Stimulated activated memory B cell treated with anti-CD40 and anti-IgM and Interleukin-4, amounts not matched to agents 10 μg/mL and 1 μg/mL and 100 μg/mL, for 72 hours (primary cell): ENCODE measurements around the gene WDFY4.
A peak's percentile ranks its signal among the peaks of the same experiment; 100 is the strongest.

Experiments
- ATAC-seq: fragments of 150-1000 bp; cut with Tn5 transposase; 2 replicates; pipeline ENCODE4 v1.10.0; 2021
- H3K27ac Mint-ChIP-seq: one replicate; pipeline ENCODE4 v1.8.0; 2022; ENCODE audit warnings: mild to moderate bottlenecking, mixed read lengths
- H3K27me3 Mint-ChIP-seq: one replicate; pipeline ENCODE4 v1.8.0; 2022; ENCODE audit warnings: mixed read lengths
- H3K36me3 Mint-ChIP-seq: one replicate; pipeline ENCODE4 v1.8.0; 2022; ENCODE audit warnings: mixed read lengths
- H3K4me1 Mint-ChIP-seq: one replicate; pipeline ENCODE4 v1.8.0; 2022; ENCODE audit warnings: mixed read lengths
- H3K4me3 Mint-ChIP-seq: one replicate; pipeline ENCODE4 v1.8.0; 2022; ENCODE audit warnings: mild to moderate bottlenecking, moderate library complexity, mixed read lengths
- H3K9me3 Mint-ChIP-seq: one replicate; pipeline ENCODE4 v1.8.0; 2022; ENCODE audit warnings: mixed read lengths

WDFY4 gene

GRCh38 chr10:48694371-48695030, 9.8 kb downstream of the WDFY4 start:
- Mint-ChIP-seq H3K4me1 (peaks cover 97% of the 10 kb centered on the region), H3K4me3 (peak overlapping the region; percentile 54), H3K27ac (peak overlapping the region; percentile 82), H3K36me3 (peaks cover 87% of the 10 kb centered on the region), H3K27me3 (no peaks in the 10 kb centered on the region), H3K9me3 (no peaks in the 10 kb centered on the region)
- ATAC-seq, result no peak

- no peaks in the 10 kb centered on the region for H3K9me3 Mint-ChIP-seq
- peak overlapping the region; percentile 58 for H3K4me3 Mint-ChIP-seq
- peaks cover 97% of the 10 kb centered on the region for H3K4me1 Mint-ChIP-seq
- peak overlapping the region; percentile 82 for H3K27ac Mint-ChIP-seq
- no peaks in the 10 kb centered on the region for H3K27me3 Mint-ChIP-seq
- peak; percentile 58 for ATAC-seq
- H3K36me3 Mint-ChIP-seq, result peaks cover 88% of the 10 kb centered on the region
Observed at GRCh38 chr10:48695636-48696534, 11.2 kb downstream of the WDFY4 start.

GRCh38 chr10:48696535-48696873, 11.8 kb downstream of the WDFY4 start:
- peaks cover 97% of the 10 kb centered on the region for H3K4me1 Mint-ChIP-seq
- H3K27ac Mint-ChIP-seq, result peak overlapping the region; percentile 82
- H3K36me3 Mint-ChIP-seq, result peaks cover 88% of the 10 kb centered on the region
- H3K4me3 Mint-ChIP-seq, result peak overlapping the region; percentile 58
- H3K9me3 Mint-ChIP-seq, result no peaks in the 10 kb centered on the region
- ATAC-seq, result no peak
- H3K27me3 Mint-ChIP-seq, result no peaks in the 10 kb centered on the region

GRCh38 chr10:48697091-48697490, 12.4 kb downstream of the WDFY4 start:
- Mint-ChIP-seq H3K9me3 (no peaks in the 10 kb centered on the region), H3K4me1 (peaks cover 97% of the 10 kb centered on the region)

GRCh38 chr10:48697821-48698764, 13.4 kb downstream of the WDFY4 start:
- no peak for ATAC-seq
- Mint-ChIP-seq H3K4me3 (peak overlapping the region; percentile 63), H3K4me1 (peaks cover 97% of the 10 kb centered on the region), H3K27ac (peak overlapping the region; percentile 82), H3K36me3 (peaks cover 82% of the 10 kb centered on the region), H3K9me3 (no peaks in the 10 kb centered on the region), H3K27me3 (no peaks in the 10 kb centered on the region)

More at GRCh38 chr10:48697091-48697490, 12.4 kb downstream of the WDFY4 start:
- no peak for ATAC-seq
- H3K27ac Mint-ChIP-seq, result peak overlapping the region; percentile 82
- H3K27me3 Mint-ChIP-seq, result no peaks in the 10 kb centered on the region
- H3K36me3 Mint-ChIP-seq, result peaks cover 85% of the 10 kb centered on the region
- peak overlapping the region; percentile 43 for H3K4me3 Mint-ChIP-seq

DNA sequence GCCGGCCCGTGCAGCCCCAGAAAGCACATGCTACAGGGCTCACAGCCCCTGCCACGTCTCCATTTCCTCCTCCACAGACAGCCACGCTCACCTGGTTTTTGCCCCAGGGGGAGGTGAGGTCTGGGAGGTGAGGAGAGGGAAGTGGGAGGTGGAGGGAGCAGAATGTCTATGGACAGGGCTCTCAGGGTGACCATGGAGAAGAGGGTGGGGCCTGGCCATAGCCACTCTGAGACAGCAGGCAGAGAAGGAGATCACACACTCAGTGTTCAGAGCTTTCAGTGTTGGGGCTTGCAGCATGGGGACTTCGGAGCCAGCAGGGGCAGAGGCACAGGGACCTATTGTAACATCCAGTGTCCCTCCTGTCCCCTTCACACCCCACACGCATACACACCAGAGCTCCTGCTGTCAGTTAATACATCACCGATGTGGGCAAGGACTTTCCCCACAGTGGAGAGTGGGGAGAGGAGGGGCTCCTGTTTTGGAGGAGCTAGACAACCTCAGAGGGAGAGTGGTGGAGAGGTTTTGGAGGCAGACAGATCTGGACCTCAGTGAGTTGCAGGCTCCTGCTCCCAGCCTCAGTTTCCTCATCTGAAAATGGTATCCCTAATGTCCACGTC, 14.4 kb downstream of the WDFY4 start:
- peaks cover 79% of the 10 kb centered on the region for H3K36me3 Mint-ChIP-seq
- no peaks in the 10 kb centered on the region for H3K27me3 Mint-ChIP-seq

GRCh38 chr10:48700071-48700470, 15.4 kb downstream of the WDFY4 start:
- H3K4me3 Mint-ChIP-seq, result no peak overlapping the region
- no peaks in the 10 kb centered on the region for H3K27me3 Mint-ChIP-seq
- no peaks in the 10 kb centered on the region for H3K9me3 Mint-ChIP-seq
- ATAC-seq, result no peak
- peaks cover 100% of the 10 kb centered on the region for H3K4me1 Mint-ChIP-seq
- H3K27ac Mint-ChIP-seq, result peak overlapping the region; percentile 82
- H3K36me3 Mint-ChIP-seq, result peaks cover 79% of the 10 kb centered on the region

More for the DNA sequence above, 14.4 kb downstream of the WDFY4 start:
- H3K4me3 Mint-ChIP-seq, result peak overlapping the region; percentile 63
- ATAC-seq, result peak; percentile 34
- peaks cover 100% of the 10 kb centered on the region for H3K4me1 Mint-ChIP-seq
- no peaks in the 10 kb centered on the region for H3K9me3 Mint-ChIP-seq
- H3K27ac Mint-ChIP-seq, result peak overlapping the region; percentile 82

DNA sequence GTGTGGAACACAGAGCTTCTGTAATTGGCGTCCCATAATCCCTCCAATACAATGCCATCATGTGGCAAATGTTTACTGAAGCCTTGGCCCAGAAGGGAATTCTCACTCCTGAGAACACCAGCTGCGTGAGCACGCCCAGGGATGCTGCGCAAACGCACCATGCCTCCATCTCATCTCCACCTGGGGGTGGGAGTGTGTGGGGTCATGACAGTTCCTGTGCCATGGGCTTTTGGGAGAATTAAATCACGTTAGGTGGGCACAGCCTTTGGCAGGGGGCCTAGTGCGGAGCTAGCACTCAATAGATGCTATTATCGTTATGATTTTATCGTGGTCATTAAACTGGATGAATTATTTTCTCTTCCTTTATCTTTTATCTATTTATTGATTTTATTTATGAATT, 15.8 kb downstream of the WDFY4 start:
- no peaks in the 10 kb centered on the region for H3K9me3 Mint-ChIP-seq
- H3K27me3 Mint-ChIP-seq, result no peaks in the 10 kb centered on the region
- H3K36me3 Mint-ChIP-seq, result peaks cover 79% of the 10 kb centered on the region
- H3K4me1 Mint-ChIP-seq, result peaks cover 100% of the 10 kb centered on the region
- ATAC-seq, result no peak
- no peak overlapping the region for H3K4me3 Mint-ChIP-seq
- peak overlapping the region; percentile 82 for H3K27ac Mint-ChIP-seq

DNA sequence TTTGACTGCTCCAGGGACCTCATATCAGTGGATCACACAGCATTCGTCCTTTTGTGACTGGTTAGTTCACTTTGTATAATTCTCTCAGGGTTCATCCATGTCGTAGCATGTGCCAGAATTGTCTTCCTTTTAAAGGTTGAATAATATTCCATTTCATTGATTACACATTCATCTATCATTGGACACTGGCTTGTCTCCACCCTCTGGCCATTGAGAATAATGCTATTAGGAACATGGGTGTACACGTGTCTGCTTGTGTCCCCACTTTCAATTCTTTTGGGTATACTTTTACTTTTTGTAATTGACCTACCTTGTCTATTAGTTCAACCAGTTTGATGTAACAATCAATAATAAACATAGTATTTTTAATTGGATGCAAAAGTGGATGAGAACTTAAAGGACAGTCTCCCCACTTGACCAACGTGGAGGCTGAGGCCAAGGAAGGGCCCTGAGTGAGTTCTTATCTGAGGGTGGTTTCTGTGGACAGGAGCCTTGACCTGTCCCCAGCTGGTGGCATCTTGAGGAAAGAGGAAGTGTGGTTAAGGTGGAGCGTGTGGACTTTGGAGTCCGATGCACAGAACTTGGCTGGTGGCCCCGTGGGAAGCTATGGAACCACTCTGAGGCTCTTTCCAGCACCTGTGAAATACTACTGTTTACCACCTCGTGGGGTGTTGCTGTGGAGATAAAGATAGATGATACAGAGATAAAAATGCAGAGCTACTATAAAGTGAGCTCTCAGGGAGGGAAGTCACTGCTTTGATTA, 16.6 kb downstream of the WDFY4 start:
- Mint-ChIP-seq H3K4me3 (peak overlapping the region; percentile 27), H3K27ac (peak overlapping the region; percentile 82), H3K4me1 (peaks cover 100% of the 10 kb centered on the region), H3K27me3 (no peaks in the 10 kb centered on the region), H3K9me3 (no peaks in the 10 kb centered on the region), H3K36me3 (peaks cover 79% of the 10 kb centered on the region)
- no peak for ATAC-seq

DNA sequence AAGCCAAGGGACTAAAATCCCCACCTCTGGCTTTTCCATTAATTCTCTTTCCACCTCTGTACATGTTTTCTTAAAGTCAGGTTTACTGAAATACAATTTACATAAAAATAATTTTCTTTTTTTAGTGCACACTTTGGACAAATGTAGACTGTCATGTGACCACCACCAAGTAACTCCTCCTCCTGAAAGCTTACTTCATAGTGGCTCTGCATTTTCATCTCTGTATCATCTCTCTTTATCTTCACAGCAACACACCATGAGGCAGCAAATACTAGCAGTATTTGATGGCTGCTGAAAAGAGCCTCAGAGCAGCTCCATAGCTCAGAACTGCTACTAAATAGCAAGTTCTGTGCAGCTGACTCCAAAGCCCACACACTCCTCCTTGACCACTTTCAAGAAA, 17.3 kb downstream of the WDFY4 start:
- Mint-ChIP-seq H3K27me3 (no peaks in the 10 kb centered on the region), H3K9me3 (no peaks in the 10 kb centered on the region), H3K36me3 (peaks cover 79% of the 10 kb centered on the region), H3K4me3 (no peak overlapping the region), H3K27ac (peak overlapping the region; percentile 82), H3K4me1 (peaks cover 100% of the 10 kb centered on the region)
- ATAC-seq, result no peak

DNA sequence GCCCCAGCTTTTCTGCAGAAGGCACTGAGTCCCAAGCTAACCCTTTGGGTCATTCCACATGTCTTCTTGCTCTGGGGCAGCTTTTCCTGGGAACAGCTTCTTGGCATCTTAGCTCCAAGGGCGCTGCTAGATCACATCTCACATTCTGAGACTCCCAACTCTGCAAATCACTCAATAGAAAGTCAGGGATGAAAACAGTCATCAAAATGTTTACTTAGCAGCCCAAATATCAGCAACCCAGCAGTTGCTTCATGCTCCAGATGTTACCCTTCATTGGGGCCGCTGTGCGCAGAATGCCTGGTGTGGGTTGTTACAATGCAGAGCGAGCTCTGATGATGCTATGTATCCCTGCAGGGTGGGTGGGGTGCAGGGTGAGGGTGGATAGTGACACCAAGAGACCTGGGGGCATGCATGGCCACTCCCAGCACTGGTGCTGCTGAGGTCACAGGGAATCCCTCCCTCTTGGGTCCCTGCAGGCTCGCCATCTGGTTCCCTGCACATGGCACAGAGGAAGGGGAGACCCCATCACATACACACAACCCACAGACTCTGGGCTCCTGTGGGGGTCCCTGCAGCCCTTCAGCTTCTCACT, 19.0 kb downstream of the WDFY4 start:
- no peaks in the 10 kb centered on the region for H3K9me3 Mint-ChIP-seq
- peak overlapping the region; percentile 18 for H3K4me3 Mint-ChIP-seq
- peak overlapping the region; percentile 97 for H3K27ac Mint-ChIP-seq
- H3K27me3 Mint-ChIP-seq, result no peaks in the 10 kb centered on the region
- H3K4me1 Mint-ChIP-seq, result peaks cover 100% of the 10 kb centered on the region
- H3K36me3 Mint-ChIP-seq, result peaks cover 75% of the 10 kb centered on the region
- ATAC-seq, result no peak

- ATAC-seq, result no peak
- Mint-ChIP-seq H3K27ac (peak overlapping the region; percentile 97), H3K4me3 (peak overlapping the region; percentile 72), H3K4me1 (peaks cover 97% of the 10 kb centered on the region), H3K9me3 (no peaks in the 10 kb centered on the region), H3K36me3 (peaks cover 70% of the 10 kb centered on the region), H3K27me3 (no peaks in the 10 kb centered on the region)
Observed at GRCh38 chr10:48704156-48704555, 19.5 kb downstream of the WDFY4 start.

DNA sequence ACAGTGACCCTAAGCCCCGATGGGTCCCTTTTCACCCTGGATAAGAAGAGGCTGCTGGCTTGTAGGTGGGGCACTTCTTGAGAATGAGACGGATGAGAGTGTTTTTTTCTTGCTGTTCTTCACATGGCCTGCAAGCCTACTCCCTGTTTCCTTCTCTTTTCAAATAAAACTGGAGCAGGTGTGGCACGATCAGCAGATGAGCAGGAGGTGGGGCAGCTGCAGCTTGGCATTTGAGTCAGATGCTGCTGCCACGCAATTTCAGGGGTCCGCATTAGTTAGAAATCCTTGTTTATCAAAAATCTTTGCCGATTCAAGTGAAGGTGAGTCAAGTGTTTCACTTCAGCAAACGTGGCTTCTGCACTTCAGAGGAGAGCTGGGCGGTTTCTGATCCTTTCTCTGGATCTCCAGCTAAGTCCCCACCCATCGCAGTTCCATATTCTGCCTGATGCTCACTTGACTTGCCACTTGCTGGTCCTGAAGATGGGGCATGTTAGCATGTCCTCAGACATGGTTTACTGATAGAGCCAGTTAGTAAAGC, 20.8 kb downstream of the WDFY4 start:
- H3K27me3 Mint-ChIP-seq, result no peaks in the 10 kb centered on the region
- no peaks in the 10 kb centered on the region for H3K9me3 Mint-ChIP-seq
- ATAC-seq, result peak; percentile 88
- peak overlapping the region; percentile 97 for H3K27ac Mint-ChIP-seq
- peak overlapping the region; percentile 72 for H3K4me3 Mint-ChIP-seq
- peaks cover 69% of the 10 kb centered on the region for H3K36me3 Mint-ChIP-seq
- H3K4me1 Mint-ChIP-seq, result peaks cover 90% of the 10 kb centered on the region
